Upper lobe of left lung (tissue), 4 donors: ENCODE results near the gene PAX2.

Experiments used
- CTCF ChIP-seq, 6 experiments: fragments of 450-650 bp in 4 of 6; fragments of 200-600 bp in 2 of 6; sonication (generic) in 2 of 6; IDR thresholded peaks; one replicate each; pipeline ENCODE4 v1.5.1; 2016 to 2019; ENCODE audit warnings: antibody characterized with exemption in 6 of 6
- EP300 ChIP-seq, 4 donors: sonication (generic); formaldehyde crosslinking; IDR thresholded peaks; one replicate each; pipeline ENCODE4 v1.5.1; 2017; ENCODE audit warnings: antibody characterized with exemption in 4 of 4, control low read depth in 2 of 4

GRCh38 chr10:100727808-100728207, 17.6 kb upstream of the PAX2 start:
- TF ChIP-seq CTCF (IDR thresholded peaks at IDR 0.05) (no peak), EP300 (IDR thresholded peaks at IDR 0.05) (no peak)
